Kasumi-1 (cell line): ENCODE data around the gene PICK1.
"Not testable (repeated sequence)": the region's sequence is repeated elsewhere in the genome, so short reads cannot be mapped to it uniquely, and the experiment has no call there.

ENCODE experiments used
- DNase-seq, 2 experiments: peaks; one replicate each; lab custom pipeline; 2025; lab: John Stamatoyannopoulos, UW

PICK1 gene

DNA sequence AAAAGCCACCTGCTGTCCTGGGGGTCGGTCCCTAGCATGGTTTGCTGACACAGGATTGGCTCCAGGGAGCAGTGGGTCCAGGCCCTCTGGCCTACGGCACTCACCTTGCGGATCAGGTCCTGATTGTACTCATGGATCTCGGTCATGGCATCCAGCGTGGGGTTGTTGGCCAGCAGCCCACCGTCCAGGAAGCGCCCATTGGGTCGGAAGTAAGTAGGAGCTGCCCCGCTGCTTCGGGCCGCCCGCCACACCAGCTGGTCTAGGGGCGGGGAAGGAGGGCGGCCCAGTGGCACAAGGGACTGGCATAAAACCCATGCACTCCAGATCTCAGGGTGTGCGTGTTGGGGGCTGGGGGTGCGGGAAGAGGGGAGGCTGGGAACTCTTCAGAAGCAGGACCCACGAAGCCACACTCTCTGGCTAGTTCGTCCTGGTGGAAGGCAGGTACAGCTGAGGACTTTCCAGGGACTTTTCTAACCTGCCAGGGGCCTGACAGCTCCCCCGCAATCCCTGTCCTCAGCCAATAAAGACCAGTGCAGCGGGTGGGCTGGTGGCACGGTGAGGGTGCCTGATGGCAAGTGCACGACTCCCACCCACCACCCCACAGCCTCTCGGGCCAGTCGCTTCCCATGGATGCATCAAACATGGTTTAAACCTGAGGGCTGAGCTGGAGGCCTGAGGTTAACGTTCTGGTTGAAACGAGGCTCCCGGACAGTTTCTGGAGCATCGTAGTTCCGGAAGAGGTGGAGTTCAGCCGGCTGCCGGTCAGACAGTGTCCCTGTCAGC lies 58.4 kb downstream of the PICK1 start:
- no peak for DNase-seq

DNA sequence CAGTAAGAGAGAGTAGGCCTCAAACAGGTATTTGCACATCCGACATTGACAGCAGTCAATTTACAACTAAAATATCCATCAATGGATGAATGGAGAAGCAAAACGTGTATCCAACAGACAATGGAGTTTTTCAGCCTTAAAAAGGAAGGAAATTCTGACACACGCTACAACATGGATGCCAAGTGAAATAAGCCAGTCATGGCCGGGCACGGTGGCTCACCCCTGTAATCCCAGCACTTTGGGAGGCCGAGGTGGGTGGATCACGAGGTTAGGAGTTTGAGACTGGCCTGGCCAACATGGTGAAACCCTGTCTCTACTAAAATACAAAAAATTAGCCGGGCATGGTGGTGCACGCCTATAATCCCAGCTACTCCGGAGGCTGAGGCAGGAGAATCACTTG lies 60.4 kb downstream of the PICK1 start:
- DNase-seq = not testable (repeated sequence)

DNA sequence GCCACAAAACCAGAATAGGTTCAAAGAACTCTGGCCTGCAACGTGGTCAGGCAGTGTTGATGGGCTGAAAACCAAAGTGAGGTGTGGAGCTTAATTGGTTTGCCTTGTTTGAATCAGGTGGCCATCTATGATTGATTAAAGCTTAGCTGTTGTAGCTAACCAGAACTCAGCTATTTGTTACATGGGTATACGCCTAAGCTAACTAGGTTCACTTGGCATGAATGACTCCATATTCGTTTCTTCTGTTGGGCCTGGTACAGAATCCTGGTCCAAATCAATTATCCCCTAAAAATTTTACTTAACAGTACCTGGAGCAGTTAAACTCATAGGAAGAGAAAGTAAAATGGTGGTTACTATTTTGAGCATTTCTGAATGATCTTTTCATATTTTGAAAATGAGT lies 61.0 kb downstream of the PICK1 start:
- DNase-seq = no peak

DNA sequence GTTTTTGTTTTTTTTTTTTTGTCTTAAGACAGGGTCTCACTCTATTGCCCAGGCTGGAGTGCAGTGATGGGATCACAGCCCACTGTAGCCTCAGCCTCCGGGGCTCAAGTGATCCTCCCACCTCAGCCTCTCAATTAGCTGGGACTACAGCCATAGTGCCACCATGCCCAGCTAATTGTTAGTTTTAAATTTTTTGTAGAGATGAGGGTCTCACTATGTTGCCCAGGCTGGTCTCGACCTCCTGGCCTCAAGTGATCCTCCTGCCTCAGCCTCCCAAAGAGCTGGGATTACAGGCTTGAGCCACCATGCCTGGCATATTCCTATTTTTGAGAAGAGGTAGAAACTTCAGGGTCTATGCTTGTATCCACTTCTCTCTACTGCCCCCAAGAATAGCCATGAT lies 61.5 kb downstream of the PICK1 start:
- DNase-seq = not testable (repeated sequence)

DNA sequence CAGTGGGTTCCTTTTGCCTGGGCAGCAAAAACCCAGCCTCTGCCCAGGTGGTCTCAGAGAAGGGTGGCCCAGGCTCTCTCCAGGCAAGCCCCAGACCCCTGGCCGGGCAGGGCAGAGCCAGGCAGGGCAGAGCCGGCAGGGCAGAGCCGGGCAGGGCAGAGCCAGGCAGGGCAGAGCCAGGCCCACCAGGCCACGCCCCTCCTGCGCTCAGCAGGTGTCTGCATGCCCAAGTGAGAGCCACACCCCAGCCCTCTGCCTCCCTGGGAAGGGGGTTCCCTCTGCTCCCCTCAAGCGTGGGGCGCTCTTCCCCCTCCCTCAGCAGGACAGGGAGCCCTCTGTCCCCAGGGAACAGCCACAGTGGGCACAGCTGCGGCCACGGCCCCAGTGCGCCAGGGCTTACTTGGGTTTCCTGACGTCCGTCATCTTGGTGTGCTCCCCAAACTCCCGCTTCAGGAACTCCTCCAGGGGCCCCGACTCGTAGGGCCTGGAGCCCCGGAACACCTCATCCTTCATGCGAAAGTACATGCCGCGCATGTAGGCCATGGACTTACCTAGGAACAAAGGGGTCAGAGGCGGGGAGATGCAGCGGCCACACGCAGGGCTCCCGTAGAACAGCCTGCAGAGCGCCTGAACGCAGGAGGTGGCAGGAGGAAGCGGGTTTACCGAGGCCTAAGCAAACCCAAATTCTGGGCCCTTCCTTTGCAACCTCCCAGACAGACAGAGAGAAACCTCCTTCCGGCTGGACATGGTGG lies 63.3 kb downstream of the PICK1 start:
- DNase-seq = no peak

DNA sequence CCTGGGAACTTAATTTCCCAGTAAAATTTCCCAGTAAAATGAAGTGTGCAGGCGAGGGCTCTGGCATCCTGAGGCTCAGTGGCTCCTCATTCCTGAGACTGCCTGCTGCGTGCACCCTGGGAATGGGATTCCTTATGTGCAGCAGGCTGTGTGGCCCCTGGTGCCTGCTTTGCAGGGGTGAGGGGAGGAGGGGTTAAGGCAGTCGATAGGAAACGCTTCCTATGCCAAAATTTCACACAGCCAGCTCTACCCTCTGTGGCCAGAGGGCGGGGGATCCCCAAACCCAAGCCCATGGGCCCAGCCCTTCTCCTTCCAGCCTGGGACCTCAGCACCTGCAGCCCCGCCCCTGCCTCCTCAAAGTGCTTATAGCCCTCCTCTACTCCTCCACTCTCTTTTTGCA lies 65.4 kb downstream of the PICK1 start:
- no peak for DNase-seq

DNA sequence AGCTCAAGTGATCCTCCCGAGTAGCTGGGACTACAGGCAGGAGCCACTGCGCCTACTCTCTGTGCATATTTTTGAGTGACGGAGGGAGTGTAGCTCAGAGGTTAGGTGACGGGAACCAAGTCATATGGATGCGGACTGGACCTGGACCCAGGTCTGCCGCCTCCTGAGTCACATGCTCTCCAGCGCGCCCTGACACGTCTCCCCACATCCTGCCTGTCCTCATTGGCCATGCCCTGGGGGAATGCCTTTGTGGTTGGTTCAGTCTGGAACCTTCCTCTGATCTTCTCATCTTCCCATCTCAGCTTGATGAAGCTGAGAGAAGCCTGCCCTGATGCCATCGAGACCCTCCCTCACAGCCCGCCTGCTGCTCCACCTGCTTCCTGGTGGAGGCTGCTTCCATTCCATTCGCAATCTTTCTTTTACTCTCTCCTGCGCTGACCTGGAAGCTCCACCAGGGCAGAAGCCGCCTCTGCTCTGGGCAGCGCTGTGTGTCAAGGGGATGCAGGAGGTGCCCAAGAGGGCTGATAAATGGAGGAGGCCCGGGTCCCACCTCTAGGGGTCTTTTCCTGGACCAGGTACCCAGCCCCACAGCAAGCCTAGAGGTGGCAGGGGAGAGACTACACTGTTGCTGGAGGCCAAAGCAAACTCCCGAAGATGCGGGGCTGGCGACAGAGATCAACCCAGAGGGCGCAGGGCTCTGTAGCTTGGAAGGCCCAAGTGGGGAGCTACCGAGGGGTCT lies 67.2 kb downstream of the PICK1 start:
- DNase-seq = no peak

DNA sequence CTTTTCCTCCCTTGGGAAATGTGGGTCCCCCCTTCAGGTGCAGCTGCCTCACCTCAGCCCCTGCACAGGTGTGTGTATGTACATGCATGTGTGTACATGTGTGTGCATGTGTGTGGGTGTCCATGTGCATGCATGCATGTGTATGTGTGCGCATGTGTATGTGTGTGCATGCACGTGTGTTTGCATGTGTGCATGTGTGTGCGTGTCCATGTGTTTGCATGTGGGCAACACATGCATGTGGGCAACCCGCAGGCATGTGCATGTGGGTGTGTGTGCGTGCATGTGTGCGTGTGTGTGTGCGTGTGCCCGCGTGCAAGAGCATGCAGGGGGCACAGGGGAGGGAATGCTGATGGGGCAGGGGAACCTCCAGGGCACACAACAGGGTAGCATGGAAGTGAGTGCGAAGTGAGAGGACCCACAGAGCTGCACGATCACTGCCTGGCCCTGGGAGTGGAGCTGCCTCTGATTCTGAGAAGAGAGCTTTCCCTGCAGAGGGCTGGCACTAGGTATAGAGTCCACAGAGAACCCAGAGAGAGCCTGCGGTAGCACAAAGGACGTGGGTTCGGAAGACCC lies 67.9 kb downstream of the PICK1 start:
- no peak for DNase-seq
